ENCODE measurements around the gene C6orf132.

Gene C6orf132

DNA sequence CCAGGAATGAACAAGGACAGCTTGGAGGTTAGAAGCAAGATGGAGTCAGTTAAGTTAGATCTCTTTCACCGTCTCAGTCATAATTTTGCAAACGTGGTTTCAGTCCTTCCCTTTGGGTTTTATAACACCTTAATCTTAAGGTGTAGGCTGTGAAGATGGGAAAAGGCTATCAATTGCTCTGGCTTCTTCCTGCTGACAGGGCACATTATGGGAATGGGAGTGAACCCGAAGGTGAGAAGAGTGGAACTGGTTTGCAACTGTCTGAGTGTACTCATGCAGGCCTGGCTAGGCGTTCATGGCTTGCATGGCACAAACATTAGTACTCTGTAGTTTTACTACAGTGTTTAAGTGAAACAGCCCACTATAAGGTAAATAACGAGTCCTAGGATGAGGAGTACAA is 82.7 kb downstream of the C6orf132 start:
- TF ChIP-seq CTCF (IDR thresholded peaks at IDR 0.05; ENCODE audit: low read depth, low read length): no peak
- H3K4me3 ChIP-seq (ENCODE audit: low read depth, low read length): no peak overlapping the region

- no peak for TF ChIP-seq CTCF (IDR thresholded peaks at IDR 0.05; ENCODE audit: low read depth, low read length)
- H3K4me3 ChIP-seq (ENCODE audit: low read depth, low read length): no peak overlapping the region
Observed at GRCh38 chr6:42053601-42054000, 88.8 kb downstream of the C6orf132 start.

DNA sequence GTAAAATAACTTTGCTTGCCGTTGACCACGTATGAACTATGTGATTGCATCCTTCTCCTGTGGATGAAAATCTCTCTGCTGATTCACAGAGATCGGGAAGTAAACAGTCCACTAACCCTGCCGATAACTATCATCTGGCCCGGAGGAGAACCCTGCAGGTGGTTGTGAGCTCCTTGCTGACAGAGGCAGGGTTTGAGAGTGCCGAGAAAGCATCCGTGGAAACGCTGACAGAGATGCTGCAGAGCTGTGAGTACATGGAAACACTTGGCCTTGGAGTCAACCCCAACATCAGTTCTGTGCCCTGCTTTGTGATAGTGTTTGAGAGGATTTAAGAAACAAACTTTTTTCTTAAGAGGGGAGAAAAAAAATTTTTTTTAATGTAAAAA is 91.2 kb downstream of the C6orf132 start:
- TF ChIP-seq CTCF (IDR thresholded peaks at IDR 0.05; ENCODE audit: low read depth, low read length): no peak
- peak overlapping the region; percentile 73 for H3K4me3 ChIP-seq (ENCODE audit: low read depth, low read length)

Data from WI38 (cell line).